Inflammatory macrophage (primary cell): Measurements from ENCODE around the gene U2AF1.
"Not testable (repeated sequence)": the region's sequence is repeated elsewhere in the genome, so short reads cannot be mapped to it uniquely, and the experiment has no call there.

Experiments used
- DNase-seq, 2 donors: peaks; one replicate each; pipeline ENCODE4 v3.0.0-alpha.2; 2020 to 2022
- total RNA-seq, 18 experiments: gene quantifications; one replicate each; lab custom pipeline; 2026; ENCODE audit warnings: mixed read lengths in 6 of 18, inconsistent platforms in 2 of 18; lab: John Stamatoyannopoulos, UW

Gene U2AF1
- total RNA-seq: 1.3 to 6.2 (median 3.0) reads per million in 18 experiments

GRCh38 chr21:43106965-43107793 lies at the start of gene U2AF1:
TSS of gene U2AF1 (minus strand) at chr21:43107570. CDS start at chr21:43107494, 76 bp downstream.
- DNase-seq: peak; percentile 0 to 1

GRCh38 chr21:43153601-43154000 lies 46.2 kb upstream of the U2AF1 start:
- DNase-seq: not testable (repeated sequence)

GRCh38 chr21:43149344-43149743 lies 42.0 kb upstream of the U2AF1 start:
- not testable (repeated sequence) for DNase-seq

GRCh38 chr21:43147999-43148398 lies 40.6 kb upstream of the U2AF1 start:
- DNase-seq: not testable (repeated sequence)

GRCh38 chr21:43146637-43147036 lies 39.3 kb upstream of the U2AF1 start:
- not testable (repeated sequence) for DNase-seq

GRCh38 chr21:43141407-43141806 lies 34.0 kb upstream of the U2AF1 start:
- not testable (repeated sequence) for DNase-seq

GRCh38 chr21:43138944-43139343 lies 31.6 kb upstream of the U2AF1 start:
- not testable (repeated sequence) for DNase-seq

GRCh38 chr21:43134520-43134919 lies 27.1 kb upstream of the U2AF1 start:
- not testable (repeated sequence) for DNase-seq

- not testable (repeated sequence) for DNase-seq
These were observed 22.7 kb upstream of the U2AF1 start for GRCh38 chr21:43130094-43130493.

- not testable (repeated sequence) for DNase-seq
These were observed 8.6 kb upstream of the U2AF1 start for GRCh38 chr21:43115956-43116355.

- DNase-seq: not testable (repeated sequence)
These were observed 7.1 kb upstream of the U2AF1 start for GRCh38 chr21:43114483-43114882.

- not testable (repeated sequence) for DNase-seq
These were observed 1.6 kb upstream of the U2AF1 start for GRCh38 chr21:43109006-43109405.

- DNase-seq: not testable (repeated sequence)
These were observed 807 bp upstream of the U2AF1 start for GRCh38 chr21:43108177-43108576.

- not testable (repeated sequence) for DNase-seq
These were observed 396 bp upstream of the U2AF1 start for GRCh38 chr21:43107794-43108137.

GRCh38 chr21:43104642-43105041 lies 2.7 kb downstream of the U2AF1 start:
- DNase-seq: not testable (repeated sequence)

GRCh38 chr21:43102281-43102680 lies 5.1 kb downstream of the U2AF1 start:
- DNase-seq: not testable (repeated sequence)

- DNase-seq: not testable (repeated sequence)
These were observed 5.7 kb downstream of the U2AF1 start for GRCh38 chr21:43101676-43102075.

GRCh38 chr21:43101000-43101399 lies 6.4 kb downstream of the U2AF1 start:
- DNase-seq: not testable (repeated sequence)

- not testable (repeated sequence) for DNase-seq
These were observed 15.3 kb downstream of the U2AF1 start for GRCh38 chr21:43091979-43092614.

GRCh38 chr21:43090947-43091346 lies 16.4 kb downstream of the U2AF1 start:
- not testable (repeated sequence) for DNase-seq

GRCh38 chr21:43089463-43089862 lies 17.9 kb downstream of the U2AF1 start:
- not testable (repeated sequence) for DNase-seq

- not testable (repeated sequence) for DNase-seq
These were observed 24.6 kb downstream of the U2AF1 start for GRCh38 chr21:43082587-43083300.

GRCh38 chr21:43076643-43077042 lies 30.7 kb downstream of the U2AF1 start:
- not testable (repeated sequence) for DNase-seq
